Measurements from ENCODE around the gene LETM1. TPM values are rescaled to one million over a fixed set of nuclear protein-coding genes. Genes with fewer than 3 reads are reported as not detected.
A peak's percentile ranks its signal among the peaks of the same experiment; 100 is the strongest.
"Not testable (repeated sequence)": the region's sequence is repeated elsewhere in the genome, so short reads cannot be mapped to it uniquely, and the experiment has no call there.

The LETM1 gene
- total RNA-seq, 2 donors from 2014 or later, result 37.2 to 50.5 TPM

DNA sequence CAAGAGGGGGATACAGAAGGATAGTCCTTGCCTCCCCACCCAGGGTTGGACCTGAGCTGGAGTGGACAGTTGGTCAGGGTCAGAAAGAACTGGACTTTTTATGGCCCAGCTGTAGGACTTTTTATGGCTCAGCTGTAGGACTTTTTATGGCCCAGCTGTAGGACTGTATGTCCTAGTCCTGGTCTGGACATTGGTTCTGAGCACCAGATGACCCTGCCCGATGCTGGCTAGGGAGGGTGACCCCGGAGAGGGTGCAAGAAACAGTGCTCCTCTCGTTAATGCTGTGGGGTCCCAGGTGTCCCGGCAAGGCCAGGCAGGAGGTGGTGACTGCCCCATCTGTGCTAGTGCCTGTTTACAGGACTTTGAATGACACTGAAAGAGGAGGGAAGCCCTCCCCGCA is 2.0 kb upstream of the LETM1 start:
- ATAC-seq, result no peak
- intact Hi-C loops (cut with DNase I), result no loop called here
- no peak for DNase-seq

DNA sequence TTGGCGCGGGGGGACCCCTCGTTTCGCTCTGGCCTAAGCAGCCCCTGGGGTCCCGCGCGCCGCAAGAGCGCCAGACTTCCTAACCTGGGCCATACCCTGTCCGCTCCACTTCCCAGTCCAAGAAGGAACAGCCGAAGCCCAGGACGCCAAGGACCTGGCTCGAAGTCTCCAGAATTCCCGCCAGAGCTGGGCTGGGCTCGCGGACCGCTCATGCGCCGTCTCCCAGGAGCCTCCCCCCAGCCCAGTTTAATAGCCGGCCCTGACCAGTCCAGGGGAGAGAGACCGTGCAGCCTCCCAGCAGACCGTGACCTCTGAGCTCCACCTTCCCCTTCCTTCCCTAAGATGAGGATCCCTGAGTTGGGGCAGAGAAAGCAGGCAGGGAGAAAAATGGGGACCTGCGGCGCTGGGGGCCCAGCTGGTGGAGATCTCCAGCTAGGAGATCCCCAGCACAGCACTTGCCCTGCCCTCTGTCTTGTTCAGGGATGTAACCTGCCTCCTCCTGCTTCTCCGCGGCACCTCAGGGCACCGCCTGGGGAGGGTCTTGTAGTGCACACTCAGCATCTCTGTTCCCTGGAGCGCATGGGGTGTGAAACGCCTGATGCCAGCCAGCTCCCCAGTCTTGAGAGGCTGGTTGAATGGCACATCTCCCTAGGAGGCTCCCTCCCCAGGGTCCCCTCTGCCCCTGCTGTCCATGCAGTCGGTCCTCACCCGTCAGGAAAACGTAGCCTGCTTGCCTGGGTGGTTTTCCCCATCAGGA is 1.2 kb upstream of the LETM1 start:
- no peak for DNase-seq
- intact Hi-C loops (cut with DNase I), result loop anchor here in 1 of 2 donors (1.0 kb wide), 1 partner anchor 13 kb away; no protein-coding TSS in a partner anchor
- peak; percentile 28 to 39 for ATAC-seq

DNA sequence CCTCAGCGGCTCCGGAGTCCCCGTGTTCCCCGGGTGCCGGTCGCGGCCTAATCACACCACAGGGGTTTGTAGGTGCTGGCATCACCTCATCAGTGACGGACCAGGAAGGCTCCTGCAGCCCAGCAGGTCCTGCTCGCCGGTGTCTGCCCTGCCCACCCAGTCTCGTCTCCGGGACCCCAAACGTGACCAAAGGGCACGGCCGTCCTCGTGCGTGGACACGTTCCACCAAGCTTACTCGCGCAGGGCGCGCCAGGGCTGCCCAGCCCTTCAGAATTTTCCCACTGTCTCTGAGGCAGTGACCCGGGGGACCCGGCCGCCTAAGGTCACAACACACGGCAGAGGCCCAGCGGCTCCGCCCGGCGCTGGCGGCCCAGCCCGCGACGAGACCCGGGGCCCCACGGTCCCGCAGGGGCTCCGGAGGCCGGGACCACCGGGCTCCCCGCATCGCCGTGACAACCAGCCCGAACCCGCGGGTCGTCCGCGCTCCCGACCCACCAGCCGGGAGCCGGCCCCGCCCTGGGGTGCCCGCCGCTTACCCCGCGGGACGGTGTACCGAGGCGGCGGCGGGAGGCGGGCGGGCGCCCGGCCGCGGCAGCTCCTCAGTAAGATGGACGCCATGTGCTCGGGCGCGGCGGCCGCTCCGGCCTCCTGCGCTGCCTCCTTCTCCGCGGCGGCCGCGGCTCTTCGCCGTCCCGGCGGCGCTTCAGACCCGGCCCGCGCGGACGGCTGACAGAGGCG is 454 bp downstream of the LETM1 start:
- peak; percentile 43 for DNase-seq
- intact Hi-C loops (cut with DNase I), result loop anchor here in 1 of 2 donors (1.0 kb wide), 1 partner anchor 15 kb away; no protein-coding TSS in a partner anchor

DNA sequence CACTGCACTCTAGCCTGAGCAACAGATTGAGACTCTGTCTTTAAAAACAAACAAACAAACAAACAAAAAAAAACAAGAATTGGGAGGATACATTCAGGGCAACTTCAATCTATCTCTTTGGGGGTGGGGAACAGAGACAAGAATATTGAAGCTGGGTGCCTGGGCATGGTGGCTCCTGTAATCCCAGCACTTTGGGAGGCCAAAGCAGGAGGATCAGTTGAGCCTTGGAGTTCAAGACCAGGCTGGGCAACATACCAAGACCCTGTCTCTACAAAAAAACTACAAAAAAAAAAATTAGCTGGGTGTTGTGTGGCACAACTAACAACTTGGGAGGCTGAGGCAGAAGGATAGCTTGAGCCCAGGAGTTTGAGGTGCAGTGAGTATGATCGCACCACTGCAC is 1.2 kb downstream of the LETM1 start:
- ATAC-seq (no peak), DNase-seq (no peak)
- intact Hi-C loops (cut with DNase I), result no loop called here

More for the DNA sequence above, 454 bp downstream of the LETM1 start:
- peak; percentile 32 to 36 for ATAC-seq

DNA sequence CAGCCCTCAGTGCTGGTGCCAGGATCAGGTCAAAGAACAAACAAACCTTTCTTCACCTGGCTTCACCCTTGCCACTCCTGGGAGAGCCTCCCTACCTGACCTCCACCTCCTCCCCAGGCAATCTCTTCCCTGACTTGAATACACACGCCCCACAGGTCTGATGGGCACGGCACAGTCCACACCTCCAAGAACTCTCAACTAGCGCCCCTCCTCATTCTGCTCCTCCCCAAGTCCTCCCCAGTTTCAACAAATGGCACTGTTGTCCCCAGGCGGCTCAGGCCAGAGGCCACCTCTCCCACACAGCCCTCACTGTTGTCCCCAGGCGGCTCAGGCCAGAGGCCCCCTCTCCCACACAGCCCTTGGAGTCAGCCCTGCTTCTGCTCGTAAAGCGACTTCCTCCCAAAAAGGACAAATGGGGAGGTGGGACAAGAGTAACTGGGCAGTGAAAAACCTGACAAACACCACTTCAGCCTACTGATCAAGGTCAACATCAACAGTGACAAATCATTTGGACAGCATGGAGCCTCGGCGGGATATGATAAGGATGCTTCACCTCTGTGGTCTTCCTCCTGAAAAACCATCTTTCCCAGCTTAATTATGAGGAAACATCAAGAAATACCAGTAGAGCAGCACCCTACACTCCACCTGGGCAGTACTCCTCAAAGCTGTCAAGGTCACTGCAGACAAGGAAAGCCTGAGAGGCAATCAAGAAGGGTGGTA is 2.9 kb downstream of the LETM1 start:
- no peak for ATAC-seq
- intact Hi-C loops (cut with DNase I), result no loop called here
- DNase-seq, result no peak

DNA sequence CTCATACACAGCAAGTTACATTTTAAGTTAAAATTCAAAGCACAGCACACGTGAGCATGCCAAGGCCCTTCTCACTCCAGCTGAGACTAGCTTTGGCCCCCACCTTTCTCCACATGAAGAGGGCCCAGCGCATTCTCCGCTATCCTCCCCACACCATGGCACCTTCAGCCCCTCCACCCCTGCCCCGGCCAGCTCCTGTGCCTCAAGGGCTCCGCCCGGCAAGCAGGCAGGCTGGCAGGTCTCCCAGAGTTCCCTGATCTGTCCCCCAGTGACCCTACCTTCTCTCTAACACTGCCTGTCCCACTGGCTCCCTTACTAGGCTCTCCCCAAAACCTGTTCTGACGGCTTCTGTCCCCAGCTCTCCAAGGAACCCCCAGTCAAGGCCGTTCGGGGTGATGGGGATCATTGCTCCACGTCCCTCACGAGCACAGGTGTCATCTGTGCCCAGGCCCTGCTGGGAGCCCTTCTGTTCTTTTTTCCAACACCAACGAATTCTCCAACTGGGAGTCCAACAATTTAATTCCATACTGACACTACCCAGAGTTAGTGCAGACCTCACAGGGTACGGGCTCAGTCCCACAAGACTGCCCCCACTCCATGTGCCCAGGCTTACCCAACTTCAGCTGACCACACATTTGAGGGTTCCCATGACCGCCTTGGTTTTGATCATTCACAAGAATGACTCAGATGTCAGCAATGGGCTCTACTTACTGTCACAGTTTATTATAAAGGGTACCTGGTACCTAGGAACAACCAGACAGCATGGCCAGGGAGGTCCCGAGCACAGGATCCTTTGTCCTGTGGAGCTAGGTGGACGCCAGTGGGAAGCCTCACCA is 4.2 kb downstream of the LETM1 start:
- no peak for ATAC-seq
- DNase-seq, result no peak
- intact Hi-C loops (cut with DNase I), result no loop called here

DNA sequence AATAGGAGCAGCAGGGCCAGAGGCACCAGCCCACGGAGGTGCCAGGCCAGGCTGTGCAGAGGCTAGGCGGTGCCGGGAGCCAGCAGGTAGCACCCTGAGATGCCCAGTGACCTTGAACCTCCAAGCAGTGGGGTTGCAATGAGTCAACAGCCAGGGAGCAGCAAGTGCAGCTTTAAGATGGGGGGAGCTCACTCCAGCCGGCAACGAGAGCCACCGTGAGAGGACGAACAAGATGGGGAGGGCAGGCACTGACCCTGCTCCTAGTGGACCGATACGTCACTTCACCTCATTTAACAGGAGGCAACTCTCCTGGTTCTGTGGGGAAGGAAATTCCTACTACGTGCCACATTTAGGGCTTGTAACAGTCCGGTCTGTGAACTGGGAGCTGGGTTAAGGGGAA is 4.8 kb downstream of the LETM1 start:
- no peak for ATAC-seq
- intact Hi-C loops (cut with DNase I), result no loop called here
- DNase-seq, result no peak

DNA sequence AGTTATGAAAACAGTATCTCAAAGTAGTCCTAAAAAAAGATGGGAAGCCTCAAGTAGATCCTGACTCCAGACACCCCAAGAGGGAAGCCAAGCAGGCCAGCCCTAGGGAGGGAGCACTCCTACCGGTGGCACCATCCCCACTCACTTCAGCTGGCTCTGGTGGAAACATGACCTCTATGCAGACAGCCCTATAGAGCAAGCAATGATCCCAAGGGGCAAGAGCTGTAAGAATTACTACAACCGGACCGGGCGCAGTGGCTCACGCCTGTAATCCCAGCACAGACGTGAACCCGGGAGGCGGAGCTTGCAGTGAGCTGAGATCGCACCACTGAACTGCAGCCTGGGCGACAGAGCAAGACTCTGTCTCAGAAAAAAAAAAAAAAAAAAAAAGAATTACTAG is 5.7 kb downstream of the LETM1 start:
- intact Hi-C loops (cut with DNase I), result no loop called here
- DNase-seq, result no peak
- ATAC-seq, result peak in 1 of 2 donors; percentile 69

DNA sequence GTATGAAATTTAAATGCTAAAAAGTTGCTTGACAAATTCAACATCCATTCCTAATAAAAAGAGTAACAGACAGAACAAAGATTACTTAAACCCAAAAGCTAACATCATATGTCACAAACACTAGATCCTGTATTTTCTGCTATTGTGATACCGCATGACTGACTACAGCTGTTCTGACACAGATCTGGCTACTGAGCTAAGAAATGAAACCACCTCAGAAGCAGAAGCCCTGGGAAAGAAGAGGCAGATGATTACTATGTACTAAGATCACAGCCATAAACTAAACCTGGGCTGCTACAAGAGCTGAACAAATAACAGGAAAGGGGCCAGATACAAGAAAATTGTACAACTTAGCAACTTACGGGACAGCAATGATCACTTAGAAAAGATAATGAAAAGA is 9.4 kb downstream of the LETM1 start:
- intact Hi-C loops (cut with DNase I), result no loop called here
- no peak for ATAC-seq

DNA sequence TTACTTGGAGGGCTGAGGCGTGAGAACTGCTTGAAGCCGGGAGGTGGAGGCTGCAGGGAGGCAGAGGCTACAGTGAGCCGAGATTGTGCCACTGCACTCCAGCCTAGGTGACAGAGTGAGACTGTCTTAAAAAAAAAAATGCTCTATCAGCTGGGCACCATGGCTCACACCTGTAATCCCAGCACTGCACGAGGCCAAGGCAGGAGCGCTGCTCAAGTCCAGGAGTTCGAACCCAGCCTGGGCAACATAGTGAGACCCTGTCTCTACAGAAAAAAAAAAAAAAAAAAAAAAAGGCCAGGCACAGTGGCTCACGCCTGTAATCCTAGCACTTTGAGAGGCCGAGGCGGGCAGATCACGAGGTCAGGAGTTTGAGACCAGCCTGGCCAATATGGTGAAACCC is 11.3 kb downstream of the LETM1 start:
- ATAC-seq; intact Hi-C loops (cut with DNase I); DNase-seq: not testable (repeated sequence)

More for the DNA sequence above, 9.4 kb downstream of the LETM1 start:
- DNase-seq, result no peak

DNA sequence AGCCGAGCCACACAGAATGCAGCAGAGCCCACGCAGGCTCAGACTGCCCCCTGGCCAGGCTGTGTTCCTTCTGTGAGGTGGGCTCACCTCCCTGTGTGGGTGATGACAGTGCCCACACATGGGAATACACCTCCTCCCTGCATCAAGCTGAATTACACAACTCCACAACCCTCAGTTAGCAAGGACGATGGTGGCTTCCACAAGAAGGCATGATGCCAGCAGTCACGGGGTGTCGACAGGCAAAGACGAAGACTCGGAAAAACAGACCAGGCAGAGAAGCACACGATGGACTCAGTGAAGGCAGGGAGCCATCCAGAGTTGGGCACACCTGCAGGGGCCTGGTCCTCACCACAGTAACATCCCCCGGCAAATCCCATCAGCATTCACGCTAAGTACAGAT is 12.1 kb downstream of the LETM1 start:
- DNase-seq, result peak; percentile 63
- intact Hi-C loops (cut with DNase I), result no loop called here

DNA sequence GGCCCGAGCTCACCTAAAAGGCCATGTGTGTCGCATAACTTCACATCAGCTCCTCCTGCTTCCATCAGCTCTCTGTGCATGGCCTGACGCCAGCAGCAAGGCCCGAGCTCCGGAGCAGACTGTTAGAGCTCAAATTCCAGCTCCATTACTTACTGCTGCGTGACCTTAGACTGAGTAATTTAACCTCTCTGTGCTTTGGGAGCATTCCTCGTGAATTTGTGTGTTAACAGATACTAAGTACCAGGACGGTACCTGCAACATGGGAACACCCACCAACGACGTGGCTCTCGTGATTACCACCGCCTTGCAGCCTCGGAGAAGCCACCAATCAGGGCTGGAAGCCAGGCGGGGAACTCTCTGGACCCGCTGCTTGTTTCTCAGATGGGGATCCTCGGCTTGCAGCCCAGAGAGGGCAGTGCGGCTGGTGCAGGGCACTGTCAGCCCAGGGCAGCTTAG is 12.9 kb downstream of the LETM1 start:
- ATAC-seq (peak; percentile 66 to 72), DNase-seq (no peak)
- intact Hi-C loops (cut with DNase I), result no loop called here

More for the DNA sequence above, 12.1 kb downstream of the LETM1 start:
- peak; percentile 51 to 76 for ATAC-seq

DNA sequence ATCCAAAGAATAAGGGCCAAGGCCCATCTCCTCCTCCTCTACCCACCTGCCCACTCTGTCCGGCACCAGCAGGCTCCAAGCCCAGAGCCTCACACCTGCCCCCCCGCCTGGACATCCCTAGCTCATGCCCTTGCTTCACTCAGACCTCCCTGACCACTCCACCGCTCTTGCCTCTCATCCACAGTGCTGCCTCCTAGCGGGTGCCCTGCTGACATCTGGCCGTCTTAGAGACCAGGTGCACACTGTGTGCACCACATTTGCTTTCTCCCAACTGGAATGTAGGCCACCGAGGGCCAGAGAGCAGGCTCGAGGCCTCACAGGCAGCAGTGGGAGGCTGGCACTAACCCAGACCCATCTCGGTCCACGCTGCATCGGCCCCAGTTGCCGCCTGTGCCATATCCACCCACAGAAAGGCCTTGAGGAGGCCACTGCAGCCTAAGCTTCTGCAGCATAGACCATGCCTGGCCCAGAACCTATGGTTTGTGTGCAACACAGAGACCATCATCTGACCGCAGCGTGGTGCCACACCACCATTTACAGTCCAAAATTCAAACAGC is 13.5 kb downstream of the LETM1 start:
- DNase-seq (no peak), ATAC-seq (peak; percentile 23 to 25)
- intact Hi-C loops (cut with DNase I), result no loop called here

DNA sequence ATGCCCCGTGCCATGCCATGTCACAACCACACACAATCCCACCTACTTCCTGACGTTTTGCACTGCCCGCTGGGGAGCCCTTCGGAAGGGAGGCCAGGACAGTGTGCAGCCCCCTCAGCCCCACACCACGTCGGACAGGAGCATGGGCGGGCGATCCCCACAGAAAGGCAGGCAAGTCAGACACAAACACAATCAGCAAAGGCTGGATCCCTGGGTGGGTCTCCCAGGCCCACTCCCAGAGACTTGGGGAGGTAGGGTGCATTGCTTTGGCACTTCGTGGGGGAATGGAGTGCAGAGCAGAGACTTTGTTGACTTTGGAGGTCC is 14.1 kb downstream of the LETM1 start:
- ATAC-seq, result no peak
- intact Hi-C loops (cut with DNase I), result no loop called here
- no peak for DNase-seq

DNA sequence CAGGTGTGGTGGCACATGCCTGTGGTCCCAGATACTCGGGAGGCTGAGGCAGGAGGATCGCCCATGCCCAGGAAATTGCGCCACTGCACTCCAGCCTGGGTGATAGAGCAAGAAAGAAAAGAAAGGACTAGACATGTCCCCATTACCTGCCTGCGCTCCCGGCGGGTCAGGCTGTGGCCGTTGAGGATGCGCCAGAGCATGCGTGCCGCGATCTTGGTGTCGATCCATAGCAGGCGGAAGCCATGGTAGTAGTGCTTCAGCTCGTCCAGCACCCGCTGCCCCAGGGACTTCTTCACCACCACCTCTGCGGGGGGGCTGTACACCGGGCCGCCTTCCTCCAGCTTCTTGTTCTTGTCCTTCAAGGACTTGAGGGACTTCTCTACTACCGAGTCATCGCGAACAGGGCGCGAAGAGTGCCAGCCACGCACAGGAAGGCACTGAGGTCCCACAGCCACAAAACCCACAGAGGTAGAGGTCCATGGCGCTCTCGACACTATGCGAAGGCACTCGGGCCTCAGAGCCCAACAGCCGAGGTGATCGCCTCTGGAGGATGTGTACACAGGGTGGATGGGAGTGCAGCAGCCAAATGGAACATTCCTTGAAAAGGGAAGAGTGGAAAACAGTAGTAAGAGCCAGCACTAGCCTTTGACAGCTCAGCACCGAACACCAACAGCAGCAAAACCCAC is 14.6 kb downstream of the LETM1 start:
- intact Hi-C loops (cut with DNase I), result no loop called here
- no peak for DNase-seq
- no peak for ATAC-seq

DNA sequence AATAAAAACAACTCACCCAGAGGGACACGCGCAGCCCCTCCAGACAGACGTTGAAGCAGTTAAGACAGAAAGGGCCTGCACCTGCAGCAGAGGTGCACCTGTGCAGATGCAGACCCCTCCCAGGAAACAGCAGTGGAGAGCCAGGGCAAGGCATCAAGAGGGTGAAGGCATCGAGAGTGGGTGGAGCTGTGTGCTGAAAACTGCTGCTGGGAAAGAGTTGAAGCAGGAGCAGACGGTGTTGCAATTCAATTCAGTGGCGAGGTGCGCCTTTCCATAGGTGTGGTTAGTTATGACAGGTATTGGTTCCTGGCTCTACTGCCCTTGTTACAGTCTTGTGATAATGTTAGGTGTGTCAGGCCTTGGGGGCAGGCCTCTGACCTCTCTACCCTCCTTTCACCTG is 16.7 kb downstream of the LETM1 start:
- DNase-seq (no peak), ATAC-seq (no peak)
- intact Hi-C loops (cut with DNase I), result no loop called here

DNA sequence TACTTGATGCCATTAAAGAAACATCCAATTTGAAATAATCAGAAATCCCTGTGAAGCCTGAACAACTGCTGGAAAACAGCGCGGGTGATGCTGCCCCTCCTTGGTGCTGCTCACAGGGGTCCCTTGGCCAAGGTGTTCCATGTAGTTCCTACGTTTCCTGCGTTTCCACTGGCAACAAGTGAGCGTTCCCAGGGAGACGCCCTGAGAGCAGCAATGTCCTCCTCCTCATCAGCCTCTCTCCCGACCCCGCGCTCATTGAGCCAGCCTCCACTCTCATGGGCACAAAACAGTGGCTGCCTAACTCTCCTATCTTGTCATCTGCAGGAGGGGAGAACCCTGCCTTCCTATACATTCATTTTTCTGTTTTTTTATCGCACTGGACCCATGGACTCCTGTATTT is 18.9 kb downstream of the LETM1 start:
- intact Hi-C loops (cut with DNase I), result no loop called here
- no peak for DNase-seq
- ATAC-seq, result no peak

DNA sequence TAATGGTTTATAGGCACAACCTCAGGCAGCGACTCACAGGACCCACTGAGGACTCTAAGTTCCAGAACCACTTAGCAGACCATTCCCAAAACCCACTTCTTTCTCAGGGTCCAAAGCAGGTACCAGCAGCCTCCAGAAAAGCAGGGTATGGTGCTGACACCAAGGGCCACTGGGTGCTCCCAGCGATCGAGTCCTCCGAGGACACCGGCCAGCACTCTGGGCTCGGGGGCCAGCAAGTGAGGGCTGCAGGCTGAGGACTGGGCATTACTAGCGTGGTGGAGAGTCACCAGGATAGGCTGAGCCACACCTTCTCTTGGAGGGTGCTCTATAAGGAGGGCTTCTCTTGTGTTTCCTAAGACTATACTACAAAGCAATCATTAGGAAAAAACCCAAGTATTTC is 19.3 kb downstream of the LETM1 start:
- ATAC-seq (no peak), DNase-seq (no peak)
- intact Hi-C loops (cut with DNase I), result no loop called here

All from left cardiac atrium (tissue), 4 donors.